ENCODE results near the gene WDR11.
"Not testable (repeated sequence)": the region's sequence is repeated elsewhere in the genome, so short reads cannot be mapped to it uniquely, and the experiment has no call there.

Gene WDR11

GRCh38 chr10:120887482-120887881 is 36.3 kb downstream of the WDR11 start:
- DNase-seq (ENCODE audit: low read depth), result no peak
- H3K4me3 ChIP-seq (ENCODE audit: low read depth, low read length), result no peak overlapping the region
- in situ Hi-C loops (cut with HindIII; ENCODE audit: low sequenced_read_pairs), result no loop called here
- no peak for TF ChIP-seq CTCF (IDR thresholded peaks at IDR 0.05; ENCODE audit: low read depth, low read length, missing control alignments)

- no peak overlapping the region for H3K4me3 ChIP-seq (ENCODE audit: low read depth, low read length)
- DNase-seq (ENCODE audit: low read depth), result no peak
- in situ Hi-C loops (cut with HindIII; ENCODE audit: low sequenced_read_pairs), result no loop called here
- no peak for TF ChIP-seq CTCF (IDR thresholded peaks at IDR 0.05; ENCODE audit: low read depth, low read length, missing control alignments)
Observed at GRCh38 chr10:120891365-120891764, 40.2 kb downstream of the WDR11 start.

GRCh38 chr10:120894556-120894955 is 43.4 kb downstream of the WDR11 start:
- in situ Hi-C loops (cut with HindIII; ENCODE audit: low sequenced_read_pairs), result no loop called here
- TF ChIP-seq CTCF (IDR thresholded peaks at IDR 0.05; ENCODE audit: low read depth, low read length, missing control alignments), result no peak
- no peak for DNase-seq (ENCODE audit: low read depth)
- H3K4me3 ChIP-seq (ENCODE audit: low read depth, low read length), result no peak overlapping the region

DNA sequence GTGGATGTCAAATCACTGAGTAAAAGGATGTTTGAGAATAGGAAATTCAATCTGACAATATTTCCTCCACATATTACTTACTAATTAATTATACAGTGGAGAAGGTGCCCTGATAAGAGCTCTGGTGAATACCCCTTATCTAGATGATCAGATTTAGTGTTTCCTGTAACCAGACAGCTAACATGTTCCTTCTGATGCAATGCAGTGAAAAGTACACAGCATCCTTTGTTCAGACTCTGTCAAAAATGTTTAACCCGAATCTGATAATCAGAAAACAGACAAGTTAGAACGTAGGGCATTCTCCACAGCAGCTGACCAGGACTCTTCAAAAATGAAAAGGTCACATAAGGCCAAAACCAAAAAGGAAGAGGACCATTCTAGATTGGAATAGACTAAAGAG is 46.2 kb downstream of the WDR11 start:
- in situ Hi-C loops (cut with HindIII; ENCODE audit: low sequenced_read_pairs), result no loop called here
- no peak for TF ChIP-seq CTCF (IDR thresholded peaks at IDR 0.05; ENCODE audit: low read depth, low read length, missing control alignments)
- DNase-seq (ENCODE audit: low read depth), result no peak
- H3K4me3 ChIP-seq (ENCODE audit: low read depth, low read length), result no peak overlapping the region

GRCh38 chr10:120905268-120905667 is 54.1 kb downstream of the WDR11 start:
- no peak overlapping the region for H3K4me3 ChIP-seq (ENCODE audit: low read depth, low read length)
- DNase-seq (ENCODE audit: low read depth), result no peak
- no peak for TF ChIP-seq CTCF (IDR thresholded peaks at IDR 0.05; ENCODE audit: low read depth, low read length, missing control alignments)
- in situ Hi-C loops (cut with HindIII; ENCODE audit: low sequenced_read_pairs), result no loop called here

DNA sequence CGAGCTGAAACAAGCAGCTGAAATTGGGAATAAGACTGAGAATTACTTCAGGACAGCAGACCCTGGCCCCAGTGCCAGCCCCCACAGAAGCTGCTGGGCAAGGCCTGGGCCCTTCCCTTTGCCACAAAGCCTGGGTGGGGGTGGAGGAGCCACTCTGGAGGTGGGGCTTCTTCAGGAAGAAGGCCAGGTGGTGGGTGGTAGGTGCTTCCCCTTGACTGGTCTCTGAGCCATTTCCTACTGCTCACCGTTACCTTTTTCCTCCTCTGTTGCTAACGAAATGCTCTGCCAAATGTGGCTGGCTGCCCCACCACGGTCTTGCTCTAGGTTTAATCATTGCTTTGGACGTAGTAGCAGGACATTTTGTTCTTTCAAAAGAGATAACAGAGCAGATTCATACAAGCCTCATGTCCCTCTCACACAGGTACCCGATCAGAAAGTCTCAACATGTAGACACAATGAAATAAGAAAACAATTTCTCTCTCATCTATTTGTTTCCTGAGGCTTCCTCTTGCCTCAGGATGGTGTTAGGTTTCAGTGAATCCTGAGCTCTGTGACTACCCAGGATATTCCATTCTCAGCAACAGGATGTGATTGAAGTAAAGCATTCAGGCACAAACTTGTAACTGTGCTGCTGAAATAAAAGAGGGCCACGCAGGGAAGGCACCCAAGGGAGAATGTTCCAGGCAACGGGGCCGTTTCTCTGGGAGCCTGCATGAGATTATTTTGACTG is 66.5 kb downstream of the WDR11 start:
- no peak overlapping the region for H3K4me3 ChIP-seq (ENCODE audit: low read depth, low read length)
- in situ Hi-C loops (cut with HindIII; ENCODE audit: low sequenced_read_pairs), result no loop called here
- no peak for DNase-seq (ENCODE audit: low read depth)
- TF ChIP-seq CTCF (IDR thresholded peaks at IDR 0.05; ENCODE audit: low read depth, low read length, missing control alignments), result no peak

GRCh38 chr10:120923886-120924285 is 72.7 kb downstream of the WDR11 start:
- DNase-seq (ENCODE audit: low read depth); in situ Hi-C loops (cut with HindIII; ENCODE audit: low sequenced_read_pairs); H3K4me3 ChIP-seq (ENCODE audit: low read depth, low read length): not testable (repeated sequence)
